GF-D8 (cell line): Measurements from ENCODE around the gene ADH5.
"Not testable (repeated sequence)": the region's sequence is repeated elsewhere in the genome, so short reads cannot be mapped to it uniquely, and the experiment has no call there.

Experiments
- DNase-seq: peaks from one replicate; lab custom pipeline; 2025; lab: John Stamatoyannopoulos, UW

ADH5 gene

DNA sequence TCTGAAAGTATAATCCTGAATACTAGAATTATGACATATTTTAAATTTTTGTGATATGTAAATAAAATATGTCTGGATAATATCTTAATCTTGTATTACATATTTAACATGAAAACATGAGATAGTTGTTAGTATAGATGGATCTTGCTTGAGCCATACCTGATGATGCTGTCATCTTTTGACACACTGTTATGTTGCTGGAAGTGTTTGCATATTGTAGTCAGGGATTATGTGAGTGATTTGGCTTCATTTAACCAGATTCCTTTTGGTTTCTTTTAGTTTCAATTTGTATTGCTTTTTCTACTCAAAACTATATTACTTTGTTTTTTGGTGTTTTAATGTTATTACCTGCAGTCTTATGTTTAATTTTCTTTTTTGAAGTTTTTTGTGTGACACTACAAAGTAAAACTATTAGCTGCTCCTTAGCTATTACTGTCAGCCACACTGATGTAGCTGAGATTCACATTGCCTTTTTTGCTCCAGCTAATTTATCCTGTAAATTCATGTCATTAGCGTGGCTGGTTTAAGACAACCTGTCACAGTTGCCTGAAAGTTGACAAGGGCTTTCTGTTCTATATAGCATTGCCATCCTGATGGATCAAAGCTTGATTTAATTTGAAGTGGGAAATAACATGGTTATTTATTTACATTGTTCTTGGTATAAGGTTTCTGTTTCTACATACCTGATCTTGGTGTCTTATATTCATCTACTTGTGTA lies 59.4 kb downstream of the ADH5 start:
- no peak for DNase-seq

DNA sequence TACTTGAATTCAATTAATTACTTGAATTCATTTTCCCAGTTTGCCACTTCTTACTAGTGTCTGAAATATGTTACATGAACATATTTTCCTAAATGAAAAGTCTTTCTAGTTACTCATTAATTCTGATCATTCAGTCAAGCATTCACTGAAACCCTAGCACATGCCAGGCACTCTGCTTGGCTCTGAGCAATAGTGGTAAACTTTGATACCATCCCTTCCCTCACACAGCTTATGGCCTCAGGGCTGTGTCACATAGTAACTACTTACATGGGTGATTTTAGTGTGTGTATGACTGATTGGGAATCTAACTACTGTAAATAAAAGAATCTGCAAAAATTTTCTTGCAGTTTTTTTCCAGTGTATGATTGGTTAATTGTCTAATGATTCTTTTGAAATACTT lies 60.4 kb downstream of the ADH5 start:
- no peak for DNase-seq

DNA sequence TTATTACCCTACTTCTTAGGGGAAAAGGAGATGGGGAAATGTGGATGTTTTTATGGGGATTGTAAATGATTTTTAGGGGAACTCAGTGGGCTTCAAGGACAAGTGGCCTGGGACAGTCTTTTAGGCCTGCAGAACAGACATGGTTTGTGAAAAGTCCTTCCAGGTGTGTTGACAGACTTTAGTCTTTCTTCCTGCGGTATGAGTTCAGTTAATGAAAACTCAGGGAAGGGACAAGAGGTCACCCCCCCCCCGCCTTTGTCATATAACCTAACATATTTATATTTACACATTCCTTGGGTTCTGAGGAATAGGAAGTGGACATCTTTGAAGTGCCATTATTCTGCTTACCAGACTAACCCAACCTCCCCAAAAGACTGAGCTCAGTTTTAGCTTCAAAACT lies 61.3 kb downstream of the ADH5 start:
- DNase-seq: no peak

DNA sequence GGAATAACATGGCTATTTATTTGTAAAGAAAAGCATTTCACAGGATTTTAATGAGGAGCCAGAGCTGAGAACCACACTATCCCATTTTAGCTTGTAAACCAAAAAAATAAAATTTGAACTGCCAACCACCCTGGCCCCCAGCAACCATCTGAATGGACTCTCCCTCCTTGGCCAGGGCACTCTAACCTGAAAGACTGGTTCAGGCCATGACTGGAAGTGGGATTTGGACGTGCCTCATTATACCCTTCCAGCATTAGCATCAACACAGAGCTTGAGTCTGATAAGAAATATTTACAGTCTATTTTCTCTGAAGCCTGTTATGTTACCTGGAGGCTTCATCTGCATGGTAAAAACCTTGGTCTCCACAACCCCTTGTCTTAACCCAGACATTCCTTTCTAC lies 63.1 kb downstream of the ADH5 start:
- no peak for DNase-seq

DNA sequence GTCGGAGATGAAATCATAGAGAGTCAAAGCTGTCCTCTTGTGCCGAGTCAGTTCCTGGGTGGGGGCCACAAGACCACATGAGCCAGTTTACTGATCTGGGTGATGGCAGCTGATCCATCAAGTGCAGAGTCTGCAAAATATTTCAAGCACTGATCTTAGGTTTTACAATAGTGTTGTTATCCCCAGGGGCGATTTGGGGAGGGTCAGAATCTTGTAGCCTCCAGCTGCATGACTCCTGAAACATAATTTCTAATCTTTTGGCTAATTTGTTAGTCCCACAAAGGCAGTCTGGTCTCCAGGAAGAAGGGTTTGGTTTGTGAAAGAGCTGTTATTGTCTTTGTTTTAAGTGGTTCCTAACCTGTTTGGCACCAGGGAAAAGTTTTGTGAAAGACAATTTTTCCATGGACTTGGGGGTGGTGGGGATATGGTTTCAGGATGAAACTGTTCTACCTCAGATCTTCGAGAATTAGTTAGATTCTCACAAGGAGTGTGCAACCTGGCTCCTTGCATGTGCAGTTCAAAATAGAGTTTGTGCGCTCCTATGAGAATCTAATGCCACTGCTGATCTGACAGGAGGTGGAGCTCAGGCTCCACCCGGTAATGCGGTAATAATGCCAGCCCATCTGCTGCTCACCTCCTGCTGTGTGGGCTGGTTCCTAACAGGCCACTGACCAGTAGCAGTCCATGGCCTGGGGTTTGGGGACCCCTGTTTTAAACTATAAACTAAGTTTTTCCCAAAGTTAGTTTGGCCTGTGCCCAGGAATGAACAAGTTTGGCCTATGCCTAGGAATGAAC lies 63.9 kb downstream of the ADH5 start:
- no peak for DNase-seq

DNA sequence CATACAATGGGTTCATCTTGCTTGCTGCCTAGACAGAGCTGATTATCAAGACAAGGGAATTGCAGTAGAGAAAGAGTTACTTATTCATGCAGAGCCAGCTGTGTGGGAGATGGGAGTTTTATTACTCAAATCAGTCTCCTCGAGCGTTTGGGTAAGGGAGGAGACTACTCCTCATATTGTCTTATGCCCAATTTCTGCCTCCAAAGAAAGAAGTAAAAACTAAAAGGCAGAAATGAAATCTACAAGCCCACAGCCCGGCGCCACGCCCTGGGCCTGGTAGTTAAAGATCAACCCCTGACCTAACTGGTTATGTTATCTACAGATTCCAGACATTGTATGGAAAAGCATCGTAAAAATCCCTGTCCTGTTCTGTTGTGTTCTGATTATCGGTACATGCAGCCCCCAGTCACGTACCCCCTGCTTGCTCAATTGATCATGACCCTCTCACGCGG lies 64.8 kb downstream of the ADH5 start:
- not testable (repeated sequence) for DNase-seq

DNA sequence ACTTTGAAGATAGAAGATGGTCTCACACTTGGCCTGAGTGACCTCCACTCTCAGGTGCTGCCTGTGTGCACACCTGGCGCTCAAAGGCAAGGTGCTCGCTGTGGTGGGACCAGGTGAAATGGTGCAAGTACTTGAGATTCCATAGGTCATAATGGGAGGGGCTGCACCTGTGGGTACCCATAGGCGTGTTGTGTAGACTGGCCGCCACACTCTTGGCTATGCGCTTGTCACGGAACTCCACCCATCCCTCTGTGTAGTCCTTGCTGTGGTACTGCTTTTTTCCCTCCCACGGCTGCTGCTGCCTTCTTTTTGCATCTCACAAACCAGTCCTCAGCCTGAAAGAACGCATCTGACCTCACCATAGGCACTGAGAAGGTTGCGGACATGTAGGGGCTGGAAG lies 66.0 kb downstream of the ADH5 start:
- DNase-seq: no peak

DNA sequence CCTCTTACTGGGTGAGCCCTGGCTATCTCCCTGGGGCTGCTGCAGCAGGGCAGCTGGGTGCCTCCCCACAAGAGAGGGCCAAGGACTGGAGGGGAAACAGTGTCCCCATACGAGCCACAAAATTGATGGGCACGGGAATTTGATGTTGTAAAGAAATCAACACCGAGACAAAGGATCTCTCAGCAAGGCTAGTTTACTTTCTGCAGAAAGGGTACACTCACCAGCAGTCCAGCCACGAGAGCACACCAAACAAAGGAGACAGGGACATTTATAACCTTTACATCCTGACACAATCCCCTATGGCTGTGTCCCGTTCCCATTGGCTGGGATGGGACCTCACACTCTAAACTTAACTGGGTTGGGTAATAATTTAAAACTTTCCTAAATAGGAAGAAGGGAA lies 67.2 kb downstream of the ADH5 start:
- no peak for DNase-seq
